ENCODE measurements around the gene SMARCC1.

SMARCC1 gene

DNA sequence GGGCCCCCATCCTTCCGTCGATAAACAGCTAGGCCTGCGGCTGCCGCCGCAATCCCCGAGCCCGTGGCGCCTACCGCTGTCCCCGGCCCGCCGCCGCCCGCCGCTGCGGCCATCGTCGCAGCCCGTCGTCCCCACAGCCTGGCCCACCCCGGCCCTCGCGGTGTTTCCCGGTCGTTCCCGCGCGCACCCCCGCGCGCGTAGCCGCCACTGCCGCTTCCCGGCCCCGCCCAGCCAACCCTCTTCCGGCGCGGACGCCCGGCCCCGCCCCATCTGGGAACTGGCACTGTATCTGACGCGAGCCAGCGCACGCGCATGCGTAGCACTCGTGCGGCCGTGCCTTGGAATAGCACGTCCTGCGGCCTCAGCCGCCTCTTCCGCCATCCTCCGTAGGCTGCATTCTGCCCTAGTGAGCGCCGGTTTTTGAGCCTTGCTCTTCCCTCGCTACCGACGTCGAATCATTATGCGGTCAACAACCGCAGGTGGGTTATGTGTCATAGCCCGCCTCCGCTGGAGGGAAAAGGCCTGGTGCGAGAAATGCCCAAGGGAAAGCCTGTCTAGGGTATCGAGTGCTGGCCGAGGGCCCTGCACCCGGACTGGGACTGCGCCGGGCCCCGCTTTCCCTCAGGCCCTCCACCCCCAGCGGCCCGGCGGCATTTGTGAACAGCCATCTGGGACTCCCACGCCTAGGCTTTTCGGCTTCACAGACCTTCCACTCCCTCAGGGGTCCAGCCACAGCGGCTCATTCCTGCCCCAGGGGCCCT lies at the start of gene SMARCC1:
Gene SMARCC1 (minus strand): TSS at position 209 of the 761 bp plus-strand sequence. CDS start 96 bp downstream, at position 113.
- in situ Hi-C loops (cut with MboI; ENCODE audit: low sequenced_read_pairs), result loop anchor here (10.0 kb wide), 1 partner anchor 257 kb away; no protein-coding TSS in a partner anchor

DNA sequence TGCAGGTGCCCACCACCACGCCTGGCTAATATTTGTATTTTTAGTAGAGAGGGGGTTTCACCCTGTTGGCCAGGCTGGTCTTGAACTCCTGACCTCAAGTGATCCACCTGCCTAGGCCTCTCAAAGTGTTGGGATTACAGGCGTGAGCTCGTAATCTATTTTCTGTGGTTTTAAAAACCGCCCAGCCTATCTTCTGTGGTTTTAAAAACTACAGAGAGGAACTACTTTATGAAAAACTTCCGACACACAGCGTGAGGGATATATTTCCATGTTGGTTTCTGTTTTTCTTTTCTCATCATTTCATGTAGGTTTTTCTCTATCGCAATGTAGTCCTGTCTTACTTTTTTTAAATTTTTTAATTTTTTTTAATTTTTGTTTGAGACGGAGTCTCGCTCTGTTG lies 47.8 kb upstream of the SMARCC1 start:
- in situ Hi-C loops (cut with MboI; ENCODE audit: low sequenced_read_pairs), result loop anchor here (25.0 kb wide), 1 partner anchor 333 kb away; no protein-coding TSS in a partner anchor

DNA sequence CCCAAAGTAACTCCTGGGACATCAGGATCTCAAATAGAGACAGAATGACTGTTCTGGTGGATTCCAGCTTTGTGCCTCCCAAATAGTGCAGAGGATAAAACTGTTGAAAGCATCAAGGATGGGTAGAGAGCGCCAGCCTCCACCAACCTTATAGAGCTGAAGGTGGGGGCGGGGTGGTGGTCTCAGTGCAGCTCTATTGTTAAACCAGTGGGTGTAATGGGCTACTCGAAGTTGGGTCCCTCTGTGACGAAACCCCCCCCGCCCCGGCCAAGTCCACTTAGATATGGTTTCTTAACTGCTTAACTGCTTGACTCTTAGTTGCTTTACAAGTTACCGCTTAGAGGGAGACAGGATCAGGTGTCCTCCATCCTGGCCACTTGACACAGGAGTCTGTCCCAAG lies 43.9 kb upstream of the SMARCC1 start:
- in situ Hi-C loops (cut with MboI; ENCODE audit: low sequenced_read_pairs), result loop anchor here (25.0 kb wide), 1 partner anchor 337 kb away; no protein-coding TSS in a partner anchor

DNA sequence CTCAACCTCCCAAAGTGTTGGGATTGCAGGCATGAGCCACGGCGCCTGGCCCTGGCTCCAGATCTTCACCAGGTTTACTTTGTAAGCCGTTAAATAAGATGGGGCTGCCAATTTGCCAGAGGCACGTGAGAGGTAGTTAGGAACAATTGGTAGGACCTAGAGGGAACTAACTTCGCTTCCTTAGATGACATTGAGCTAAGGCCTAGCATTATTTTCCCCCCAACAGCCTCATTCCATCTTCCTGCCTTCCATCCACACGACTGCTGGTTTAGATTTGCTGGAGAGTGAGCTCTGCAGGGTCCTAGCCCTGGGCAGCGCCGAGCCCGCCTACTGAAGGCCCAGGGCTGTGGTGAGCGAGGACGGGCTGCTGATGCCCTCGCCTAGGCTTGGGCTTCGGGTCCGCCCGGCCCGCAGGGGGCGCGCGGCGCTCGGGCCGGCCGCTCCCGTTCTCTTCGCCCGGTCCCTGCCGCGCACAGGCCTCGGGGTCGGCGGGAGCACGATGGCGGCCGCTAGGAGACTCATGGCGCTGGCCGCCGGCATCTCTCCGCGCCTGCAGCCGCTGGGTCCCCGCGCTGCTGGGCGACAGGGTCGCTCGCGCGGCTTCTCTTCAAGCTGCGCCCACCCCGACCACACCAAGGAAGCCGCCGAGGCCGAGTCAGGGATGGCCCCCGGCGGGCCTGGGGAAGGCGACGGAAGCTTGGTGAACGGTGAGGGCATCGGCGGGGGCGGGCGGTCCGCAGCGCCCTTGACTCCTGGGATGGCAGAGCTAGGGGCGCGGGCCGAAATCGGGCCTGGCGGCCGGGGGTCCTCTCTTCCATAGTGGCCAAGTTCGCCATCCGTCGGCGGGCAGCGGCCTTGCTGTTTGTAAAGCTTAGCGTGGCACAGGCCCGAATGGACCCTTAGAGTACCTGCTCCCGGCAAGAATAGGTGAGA lies 43.1 kb upstream of the SMARCC1 start:
- in situ Hi-C loops (cut with MboI; ENCODE audit: low sequenced_read_pairs), result loop anchor here (25.0 kb wide), 1 partner anchor 337 kb away; no protein-coding TSS in a partner anchor

DNA sequence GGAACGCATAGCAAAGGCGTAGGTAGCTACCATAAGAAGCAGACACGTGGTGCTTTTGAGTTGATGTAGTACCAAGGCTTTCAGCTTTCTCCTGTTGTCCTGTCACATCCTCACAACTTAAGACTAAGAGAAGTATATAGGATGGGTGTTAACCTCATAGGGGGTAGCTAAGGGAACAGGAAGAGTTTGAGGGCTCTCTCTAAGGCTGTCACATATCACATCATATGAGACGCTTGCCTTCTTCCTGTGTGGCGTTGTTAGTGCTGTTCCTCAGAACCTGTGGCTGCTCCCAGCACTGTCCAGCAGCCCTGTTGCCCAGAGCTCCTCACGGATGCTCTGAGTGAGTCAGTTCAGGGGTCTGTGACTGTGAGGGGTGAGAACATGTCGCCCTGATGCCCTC lies 35.9 kb upstream of the SMARCC1 start:
- in situ Hi-C loops (cut with MboI; ENCODE audit: low sequenced_read_pairs), result no loop called here

DNA sequence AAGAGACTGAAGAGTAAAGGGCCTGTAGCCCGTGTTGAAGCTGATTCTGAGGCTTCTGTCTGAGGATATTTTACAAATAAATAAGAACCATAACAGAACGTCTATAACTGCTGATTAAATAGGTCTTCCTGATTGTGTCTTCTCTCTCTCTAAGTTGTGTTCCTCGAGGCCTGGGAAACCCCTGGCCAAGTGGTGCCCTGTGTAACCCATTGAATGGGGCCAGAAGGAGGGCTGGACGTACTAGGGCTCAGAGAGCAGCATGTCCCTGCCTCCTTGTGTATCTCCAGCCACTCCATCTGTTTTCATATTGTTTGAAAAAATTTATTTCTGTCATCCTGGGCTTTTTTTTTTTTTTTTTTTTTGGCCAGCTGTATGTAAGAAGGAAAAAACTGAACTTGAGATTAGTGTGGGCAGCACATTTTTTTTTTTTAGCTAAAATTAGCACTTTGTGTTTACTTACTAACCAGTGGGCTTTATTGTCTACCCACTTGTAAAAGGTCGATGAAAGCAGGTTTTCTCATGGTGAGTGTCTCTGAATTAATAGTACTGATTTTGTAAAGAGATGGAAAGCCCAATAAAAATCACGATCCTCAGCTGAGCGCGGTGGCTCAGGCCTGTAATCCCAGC lies 32.0 kb upstream of the SMARCC1 start:
- in situ Hi-C loops (cut with MboI; ENCODE audit: low sequenced_read_pairs), result no loop called here

DNA sequence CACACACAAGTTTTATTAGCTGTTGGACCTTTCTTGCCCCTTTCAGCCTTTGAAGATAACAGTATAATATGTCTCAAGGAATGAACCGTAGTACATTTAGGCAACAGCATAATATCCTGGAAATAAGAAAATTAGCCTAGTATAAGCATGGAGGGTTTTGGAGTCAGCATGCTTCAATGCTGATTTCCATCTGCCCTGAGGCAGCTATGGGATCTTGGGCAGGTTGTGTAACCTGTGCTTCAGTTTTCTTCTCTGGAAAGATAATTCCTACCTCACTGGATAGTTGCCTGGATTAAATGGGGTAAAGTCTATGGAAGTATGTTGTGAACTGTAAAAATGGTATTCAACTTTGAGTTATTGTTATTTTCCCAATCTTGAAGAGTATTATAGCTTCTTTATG lies 22.9 kb upstream of the SMARCC1 start:
- in situ Hi-C loops (cut with MboI; ENCODE audit: low sequenced_read_pairs), result no loop called here

DNA sequence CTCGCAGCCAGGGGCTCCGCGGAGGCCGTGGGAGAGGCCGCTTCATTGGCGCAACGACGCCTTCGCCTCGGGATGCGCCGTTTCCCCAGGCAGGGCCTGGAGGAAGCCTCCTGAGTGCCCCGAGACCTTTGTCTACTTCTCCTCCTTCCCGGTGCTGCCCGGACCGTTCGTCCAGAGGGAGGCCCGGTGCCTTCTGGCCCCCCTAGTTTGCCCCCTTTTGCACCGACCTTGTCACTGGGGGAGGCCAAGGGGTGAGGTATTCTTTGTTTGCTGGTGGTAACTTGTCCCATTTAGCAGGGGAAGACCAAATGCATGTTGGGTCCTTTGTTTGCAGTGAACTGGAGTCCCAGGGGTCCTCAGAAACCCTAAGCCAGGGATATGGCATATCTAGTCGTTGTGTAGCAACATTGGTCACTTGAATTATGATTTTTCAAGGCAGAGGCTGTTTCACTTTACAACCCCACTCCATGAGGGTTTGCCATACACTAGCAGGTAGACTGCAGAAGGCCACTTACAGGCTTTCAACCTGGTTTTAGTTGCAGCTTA lies 21.9 kb upstream of the SMARCC1 start:
- in situ Hi-C loops (cut with MboI; ENCODE audit: low sequenced_read_pairs), result no loop called here

DNA sequence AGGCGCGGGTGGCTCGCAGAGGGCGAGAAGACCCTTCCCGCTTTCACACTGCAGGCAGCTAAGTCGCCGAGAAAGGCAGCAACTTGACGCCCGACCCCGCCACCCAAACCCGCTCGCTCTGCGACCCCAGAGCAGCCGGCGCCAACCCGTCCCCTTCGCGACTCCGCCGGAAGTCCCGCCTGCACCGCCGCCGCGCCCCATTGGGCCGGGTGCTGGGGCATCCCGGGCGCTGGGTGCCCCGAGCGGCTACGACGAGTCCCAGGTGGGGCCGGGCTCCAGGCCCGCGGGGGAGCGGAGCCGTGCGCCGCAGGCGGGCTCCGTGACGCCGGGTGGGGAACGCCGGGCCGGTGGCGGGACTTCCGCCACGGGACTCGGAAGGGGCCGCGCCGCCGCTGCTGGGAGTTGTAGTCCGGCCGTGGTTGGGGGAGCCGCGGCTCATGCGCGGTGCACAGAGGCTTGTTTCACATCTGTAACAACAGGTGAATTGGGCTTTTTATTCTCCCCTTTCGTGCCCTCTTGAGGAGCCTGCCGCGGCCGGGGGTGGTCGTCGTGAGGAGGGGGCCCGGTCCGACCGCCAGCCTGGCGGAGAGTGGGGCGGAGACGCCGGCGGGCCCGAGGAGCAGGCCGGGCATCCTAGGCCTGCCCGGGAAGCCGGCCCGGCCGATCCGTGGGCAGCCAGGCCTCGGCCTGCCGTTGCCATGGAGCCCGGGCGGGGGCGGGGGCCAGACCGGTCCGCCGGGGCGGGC lies 21.2 kb upstream of the SMARCC1 start, which contains the start of gene DHX30:
Gene DHX30 (plus strand): TSS at position 405 of the 746 bp plus-strand sequence. CDS start 7,546 bp downstream, outside the sequence.
- in situ Hi-C loops (cut with MboI; ENCODE audit: low sequenced_read_pairs), result no loop called here

DNA sequence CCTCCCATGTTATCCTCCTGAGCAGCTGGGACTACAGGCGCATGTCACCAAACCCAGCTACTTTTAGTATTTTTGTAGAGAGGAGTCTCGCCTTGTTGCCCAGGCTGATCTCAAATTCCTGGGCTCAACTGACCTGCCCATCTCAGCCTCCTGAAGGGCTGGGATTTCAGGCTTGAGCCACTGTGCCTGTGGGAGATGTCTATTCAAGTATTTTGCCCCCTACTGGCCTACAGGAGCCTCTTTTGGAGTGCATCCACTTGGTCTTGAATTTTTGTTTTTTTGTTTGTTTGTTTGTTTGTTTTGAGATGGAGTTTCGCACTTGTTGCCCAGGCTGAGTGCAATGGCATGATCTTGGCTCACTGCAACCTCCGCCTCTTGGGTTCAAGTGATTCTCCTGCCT lies 18.0 kb upstream of the SMARCC1 start:
- in situ Hi-C loops (cut with MboI; ENCODE audit: low sequenced_read_pairs), result no loop called here

DNA sequence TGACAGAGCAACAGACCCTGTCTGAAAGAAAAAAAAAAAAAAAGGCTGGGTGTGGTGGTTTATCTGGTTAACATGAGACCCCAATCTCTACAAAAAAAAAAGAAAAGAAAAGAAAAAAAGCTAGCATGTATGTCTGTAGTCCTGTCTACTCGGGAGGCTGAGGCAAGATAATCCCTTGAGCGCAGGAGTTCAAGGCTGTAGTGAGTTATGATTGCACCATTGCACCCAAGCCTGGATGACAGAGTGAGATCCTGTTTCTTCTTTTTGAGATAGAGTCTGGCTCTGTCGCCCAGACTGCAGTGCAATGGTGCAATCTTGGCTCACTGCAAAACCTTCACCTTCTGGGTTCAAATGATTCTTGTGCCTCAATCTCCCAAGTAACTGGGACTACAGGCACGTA lies 12.9 kb upstream of the SMARCC1 start:
- in situ Hi-C loops (cut with MboI; ENCODE audit: low sequenced_read_pairs), result no loop called here

DNA sequence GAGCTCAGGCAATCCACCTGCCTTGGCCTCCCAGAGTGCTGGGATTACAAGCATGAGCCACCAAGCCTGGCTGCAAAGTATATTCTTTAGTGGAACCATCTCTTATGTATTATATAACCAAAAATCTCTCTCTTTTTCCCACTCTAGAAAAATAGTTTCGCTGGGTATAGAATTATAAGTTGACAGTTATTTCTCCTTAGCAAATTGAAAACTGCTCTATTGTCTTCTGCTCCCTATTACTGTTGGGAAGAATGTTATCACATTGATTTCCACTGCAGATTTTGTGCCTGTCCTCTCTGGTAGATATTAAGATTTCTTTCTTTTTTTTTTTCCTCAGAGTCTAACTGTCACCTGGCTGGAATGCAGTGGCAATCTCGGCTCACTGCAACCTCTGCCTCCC lies 11.0 kb upstream of the SMARCC1 start:
- in situ Hi-C loops (cut with MboI; ENCODE audit: low sequenced_read_pairs), result no loop called here

DNA sequence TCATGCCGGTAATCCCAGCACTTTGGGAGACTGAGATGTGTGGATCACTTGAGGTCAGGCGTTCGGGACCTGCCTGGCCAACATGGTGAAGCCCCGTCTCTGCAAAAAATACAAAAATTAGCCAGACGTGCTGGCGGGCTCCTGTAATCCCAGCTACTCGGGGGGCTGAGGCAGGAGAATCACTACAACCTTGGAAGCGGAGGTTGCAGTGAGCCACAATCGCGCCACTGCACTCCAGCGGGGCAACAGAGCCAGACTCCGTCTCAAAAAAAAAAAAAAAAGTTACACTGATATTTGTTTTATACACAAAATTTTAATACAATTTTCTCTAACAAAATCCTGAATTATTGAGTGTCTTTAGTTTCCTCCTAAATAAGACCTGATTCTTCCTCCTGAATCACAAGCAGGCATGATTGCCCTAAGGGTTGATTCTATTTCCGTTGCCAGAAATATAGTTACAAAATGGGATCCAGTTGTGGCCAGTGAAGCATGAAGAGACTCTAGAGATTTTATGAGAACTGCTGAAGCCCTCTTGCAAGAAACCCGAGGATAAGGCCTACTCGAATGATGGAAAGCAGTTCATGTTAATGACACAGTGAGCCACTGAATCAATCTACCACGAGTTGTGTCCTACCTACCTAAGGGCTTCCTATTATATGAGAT lies 9.6 kb upstream of the SMARCC1 start:
- in situ Hi-C loops (cut with MboI; ENCODE audit: low sequenced_read_pairs), result no loop called here

DNA sequence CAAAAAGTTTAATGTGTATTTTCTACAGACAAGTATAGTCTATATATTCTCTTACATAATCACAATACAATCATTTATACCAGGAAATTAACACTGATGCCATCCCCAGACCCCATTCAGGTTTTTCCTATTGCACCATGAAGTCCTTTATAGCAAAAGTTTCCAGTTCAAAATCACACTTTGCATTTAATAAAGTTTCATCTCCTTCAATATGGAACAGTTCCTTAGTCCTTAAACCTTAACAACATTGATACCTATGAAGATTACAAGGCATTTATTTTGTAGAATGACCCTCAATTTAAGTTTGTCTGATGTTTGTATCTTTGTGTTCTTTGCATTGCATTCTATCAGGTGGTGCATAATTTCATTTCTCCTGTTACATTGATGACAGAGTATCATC lies 2.0 kb upstream of the SMARCC1 start:
- in situ Hi-C loops (cut with MboI; ENCODE audit: low sequenced_read_pairs), result loop anchor here (10.0 kb wide), 1 partner anchor 259 kb away; no protein-coding TSS in a partner anchor

DNA sequence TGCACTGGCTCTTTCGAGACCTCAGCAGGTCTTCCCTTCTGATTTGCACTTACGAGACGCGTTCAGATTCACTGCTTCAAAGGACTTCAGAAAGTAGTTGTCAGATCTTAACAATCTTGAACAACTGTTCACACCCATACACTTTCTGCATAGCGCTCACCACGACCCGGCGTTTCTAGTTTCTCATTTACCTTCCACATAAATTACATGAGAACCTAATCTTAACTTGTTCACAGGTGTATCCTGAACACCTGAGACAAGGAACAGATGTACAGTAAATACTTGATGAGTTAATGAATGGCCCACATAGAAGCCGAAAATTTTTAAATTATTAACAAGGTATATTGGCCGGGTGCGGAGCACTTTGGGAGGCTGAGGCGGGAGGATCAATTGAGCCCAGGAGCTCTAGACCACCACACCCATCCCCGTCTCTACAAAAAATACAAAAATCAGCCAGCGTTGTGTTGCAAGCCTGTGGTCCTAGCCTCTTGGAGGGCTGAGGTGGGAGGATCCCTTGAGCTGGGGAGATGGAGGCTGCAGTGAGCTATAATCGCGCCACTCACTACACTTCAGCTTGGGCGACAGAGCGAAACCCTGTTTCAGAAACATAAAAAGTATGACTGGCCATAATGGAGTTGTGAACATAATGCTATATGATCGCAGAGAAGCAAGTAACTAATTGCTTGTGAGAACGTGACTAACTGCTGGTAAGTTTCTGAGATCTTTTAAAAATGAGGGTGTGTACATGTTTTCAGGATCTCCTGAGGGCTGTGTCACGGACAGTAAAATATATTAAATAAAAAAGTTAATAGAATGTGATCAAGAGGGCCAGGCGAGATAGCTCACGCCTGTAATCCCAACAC lies 984 bp upstream of the SMARCC1 start:
- in situ Hi-C loops (cut with MboI; ENCODE audit: low sequenced_read_pairs), result loop anchor here (10.0 kb wide), 1 partner anchor 258 kb away; no protein-coding TSS in a partner anchor

DNA sequence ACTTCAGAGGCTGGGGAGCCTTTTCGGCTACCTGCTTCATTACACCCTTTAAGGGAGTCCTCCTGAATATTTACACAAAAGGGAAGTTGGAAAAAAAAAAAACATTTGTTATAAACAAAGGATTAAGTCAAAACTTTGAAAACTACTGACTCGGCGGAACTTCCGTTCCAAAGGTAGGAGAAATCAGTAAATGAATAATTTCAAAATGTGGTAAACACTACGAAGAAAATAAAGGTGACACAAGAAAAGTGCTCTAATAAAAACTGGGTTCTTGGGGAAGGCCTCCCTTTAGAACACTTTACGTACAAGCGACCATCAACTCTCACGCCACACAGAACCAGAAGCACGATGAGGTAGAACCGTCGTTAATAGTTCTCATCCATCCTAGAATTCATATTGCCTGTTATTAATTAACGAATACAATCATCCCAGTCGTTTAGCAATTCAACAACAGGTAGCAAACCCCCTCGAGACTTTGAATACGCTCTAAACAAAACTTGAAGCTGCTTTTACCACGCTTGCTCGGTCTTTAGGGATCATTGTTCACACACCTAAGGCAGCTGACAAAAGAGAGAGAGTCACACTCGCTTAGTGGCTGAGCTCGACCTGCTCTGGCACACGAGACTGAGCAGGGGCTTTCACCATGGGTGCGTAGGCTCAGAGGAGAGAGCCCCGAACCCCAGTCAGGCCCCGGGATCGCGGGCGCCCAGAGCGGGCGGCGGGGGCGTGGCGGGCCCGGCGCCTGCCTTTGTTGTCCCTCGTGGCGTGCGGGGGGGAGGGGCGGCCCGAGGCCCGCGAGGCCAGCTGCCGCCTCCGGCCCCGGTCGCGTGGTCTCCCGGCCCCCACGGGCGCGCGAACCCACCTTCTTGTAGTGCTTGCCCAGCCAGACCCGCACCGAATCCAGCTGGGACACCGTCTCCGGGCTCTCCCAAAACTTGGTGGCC lies 680 bp downstream of the SMARCC1 start:
- in situ Hi-C loops (cut with MboI; ENCODE audit: low sequenced_read_pairs), result loop anchor here (10.0 kb wide), 1 partner anchor 256 kb away; no protein-coding TSS in a partner anchor

DNA sequence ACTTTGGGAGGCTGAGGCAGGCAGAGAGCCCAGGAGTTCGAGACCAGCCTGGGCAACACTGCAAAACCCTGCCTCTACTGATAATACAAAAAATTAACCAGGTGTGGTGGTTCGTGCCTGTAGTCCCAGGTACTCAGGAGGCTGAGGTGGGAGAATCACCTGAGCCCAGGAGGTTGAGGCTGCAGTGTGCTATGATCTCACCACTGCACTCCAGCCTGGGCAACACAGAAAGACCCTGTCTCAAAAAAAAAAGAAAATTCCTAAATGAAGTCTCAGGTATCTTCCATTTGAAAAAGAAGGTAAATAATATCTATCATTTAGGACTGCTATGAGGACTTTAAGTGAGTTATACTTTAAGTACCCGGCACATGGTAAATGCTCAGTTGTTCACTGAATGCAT lies 2.9 kb downstream of the SMARCC1 start:
- in situ Hi-C loops (cut with MboI; ENCODE audit: low sequenced_read_pairs), result no loop called here
